Hepatocyte (in vitro differentiated cells): ENCODE results near the gene FZD2. TPM values are rescaled to one million over a fixed set of nuclear protein-coding genes. Genes with fewer than 3 reads are reported as not detected.

ENCODE experiments used
- DNase-seq: peaks from one replicate; pipeline ENCODE4 v3.0.0-alpha.2; 2016; ENCODE audit warnings: low spot score
- H2AFZ ChIP-seq: fragments of 200-600 bp; sonication (generic); 2 replicates; pipeline ENCODE4 v1.6.0; 2016; ENCODE audit warnings: antibody characterized with exemption, mild to moderate bottlenecking
- H3K27ac ChIP-seq: fragments of 200-600 bp; sonication (generic); 2 replicates; pipeline ENCODE4 v1.5.1; 2016; ENCODE audit warnings: mild to moderate bottlenecking
- H3K27me3 ChIP-seq: fragments of 200-600 bp; sonication (generic); 2 replicates; pipeline ENCODE4 v1.6.1; 2016
- H3K36me3 ChIP-seq: fragments of 200-600 bp; sonication (generic); replicated peaks from 2 replicates; pipeline ENCODE4 v1.5.1; 2016; ENCODE audit warnings: low read depth; ENCODE audit not compliant: insufficient read depth
- H3K4me1 ChIP-seq: fragments of 200-600 bp; sonication (generic); 2 replicates; pipeline ENCODE4 v1.5.1; 2016; ENCODE audit warnings: mild to moderate bottlenecking, moderate library complexity; ENCODE audit not compliant: insufficient read depth
- H3K4me2 ChIP-seq: fragments of 200-600 bp; sonication (generic); 2 replicates; pipeline ENCODE4 v1.6.0; 2016
- H3K4me3 ChIP-seq: fragments of 200-600 bp; sonication (generic); 2 replicates; pipeline ENCODE4 v1.5.1; 2016; ENCODE audit warnings: mild to moderate bottlenecking
- H3K79me2 ChIP-seq: fragments of 200-600 bp; sonication (generic); 2 replicates; pipeline ENCODE4 v1.6.0; 2017; ENCODE audit warnings: mild to moderate bottlenecking
- H3K9me2 ChIP-seq: fragments of 200-600 bp; sonication (generic); replicated peaks from 2 replicates; pipeline ENCODE4 v1.6.0; 2017; ENCODE audit warnings: mild to moderate bottlenecking; ENCODE audit not compliant: insufficient read depth
- H3K9me3 ChIP-seq: fragments of 200-600 bp; sonication (generic); 2 replicates; pipeline ENCODE4 v1.5.1; 2016; ENCODE audit warnings: low read depth, mild to moderate bottlenecking
- H4K20me1 ChIP-seq: fragments of 200-600 bp; sonication (generic); 2 replicates; pipeline ENCODE4 v1.6.0; 2016; ENCODE audit warnings: mild to moderate bottlenecking; ENCODE audit not compliant: insufficient read depth, poor library complexity, severe bottlenecking
- EZH2 ChIP-seq: fragments of 200-600 bp; sonication (generic); IDR thresholded peaks from 2 replicates; pipeline ENCODE4 v1.6.1; 2016; ENCODE audit warnings: antibody characterized with exemption, mild to moderate bottlenecking, borderline replicate concordance
- EZH2phosphoT487 ChIP-seq: fragments of 200-600 bp; sonication (generic); IDR thresholded peaks from one replicate; pipeline ENCODE4 v1.6.1; 2018; ENCODE audit warnings: antibody characterized with exemption, mild to moderate bottlenecking, low read depth, moderate library complexity; ENCODE audit not compliant: unreplicated experiment, severe bottlenecking
- WGBS: methylation state at CpG from one replicate; pipeline ENCODE4 v1.1.6; 2016; ENCODE audit warnings: low lambda C conversion rate; ENCODE audit errors: missing lambda C conversion rate; 5-methylcytosine and 5-hydroxymethylcytosine counted together
- polyA plus RNA-seq: library from polyadenylated mRNA; unstranded; fragments of >200 nt; fragmentation: Nextera tagmentation; extraction: Ambion mirVana; gene quantifications from 2 replicates; pipeline ENCODE4 v1.2.1, GENCODE V29; 2016
- total RNA-seq: library from RNA; depleted of rRNA; stranded (reverse); fragments of >200 nt; gene quantifications from 2 replicates; pipeline ENCODE4 v1.2.3, GENCODE V29; 2014
- TF ChIP-seq, protein P1 (sequence below): fragments of 200-600 bp; sonication (generic); IDR thresholded peaks from 2 replicates; pipeline ENCODE4 v1.5.1; 2016; ENCODE audit warnings: antibody characterized with exemption, mild to moderate bottlenecking; ENCODE audit not compliant: poor library complexity

The FZD2 gene
- total and polyA plus RNA-seq, 2 experiments from 2014 or later, result 19.9 to 35.5 TPM

DNA sequence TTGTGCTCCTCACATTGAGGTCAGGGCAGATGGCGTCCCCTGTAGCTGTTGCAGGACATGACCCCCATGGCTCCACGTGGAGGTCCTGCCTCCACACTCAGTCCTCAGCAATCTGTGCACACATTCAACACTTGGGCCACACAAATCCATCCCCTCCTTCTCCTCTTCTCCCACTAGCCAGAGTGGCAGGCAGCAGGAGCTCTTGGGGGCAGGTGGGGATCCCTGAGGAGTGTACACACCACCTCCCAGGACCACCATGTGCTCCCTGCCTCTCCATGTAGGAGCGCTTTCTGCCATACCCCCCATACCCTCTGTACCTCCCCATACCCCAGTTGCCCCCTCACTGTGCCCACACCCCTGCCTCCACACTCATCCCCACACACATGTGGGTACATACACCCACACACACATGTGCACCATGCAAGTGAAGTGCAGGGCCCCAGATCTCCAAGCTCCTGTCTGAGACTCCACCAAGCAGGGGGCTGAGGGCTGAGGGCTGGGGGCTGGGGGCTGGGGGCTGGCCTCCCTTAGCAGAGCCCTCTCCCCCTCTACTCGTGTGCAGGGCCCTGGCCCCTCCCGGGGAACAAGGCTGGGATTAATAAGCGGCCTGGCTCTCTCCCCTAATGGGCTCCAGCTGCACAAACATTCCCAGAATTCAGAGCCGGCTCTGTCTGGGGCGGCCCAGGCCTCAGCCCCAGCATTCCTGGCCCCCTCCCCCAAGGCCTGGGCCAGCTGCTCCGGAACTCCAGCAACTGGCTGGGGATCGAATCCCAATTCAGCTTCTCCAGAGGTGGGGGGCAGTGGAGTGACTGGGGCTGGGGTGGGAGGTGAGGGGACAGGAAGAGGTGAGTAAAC, 50.8 kb downstream of the FZD2 start:
- 47% methylated on average over 8 of the region's 10 CpGs for WGBS
- H3K4me3 ChIP-seq, result no peak overlapping the region
- no peaks in the 10 kb centered on the region for H3K9me2 ChIP-seq
- H3K4me2 ChIP-seq, result no peak overlapping the region
- peak overlapping the region; percentile 24 for H2AFZ ChIP-seq
- TF ChIP-seq EZH2, result no peak
- TF ChIP-seq EZH2phosphoT487, result no peak
- TF ChIP-seq, protein P1, sequence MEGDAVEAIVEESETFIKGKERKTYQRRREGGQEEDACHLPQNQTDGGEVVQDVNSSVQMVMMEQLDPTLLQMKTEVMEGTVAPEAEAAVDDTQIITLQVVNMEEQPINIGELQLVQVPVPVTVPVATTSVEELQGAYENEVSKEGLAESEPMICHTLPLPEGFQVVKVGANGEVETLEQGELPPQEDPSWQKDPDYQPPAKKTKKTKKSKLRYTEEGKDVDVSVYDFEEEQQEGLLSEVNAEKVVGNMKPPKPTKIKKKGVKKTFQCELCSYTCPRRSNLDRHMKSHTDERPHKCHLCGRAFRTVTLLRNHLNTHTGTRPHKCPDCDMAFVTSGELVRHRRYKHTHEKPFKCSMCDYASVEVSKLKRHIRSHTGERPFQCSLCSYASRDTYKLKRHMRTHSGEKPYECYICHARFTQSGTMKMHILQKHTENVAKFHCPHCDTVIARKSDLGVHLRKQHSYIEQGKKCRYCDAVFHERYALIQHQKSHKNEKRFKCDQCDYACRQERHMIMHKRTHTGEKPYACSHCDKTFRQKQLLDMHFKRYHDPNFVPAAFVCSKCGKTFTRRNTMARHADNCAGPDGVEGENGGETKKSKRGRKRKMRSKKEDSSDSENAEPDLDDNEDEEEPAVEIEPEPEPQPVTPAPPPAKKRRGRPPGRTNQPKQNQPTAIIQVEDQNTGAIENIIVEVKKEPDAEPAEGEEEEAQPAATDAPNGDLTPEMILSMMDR, result no peak
- H3K36me3 ChIP-seq, result no peaks in the 10 kb centered on the region
- peak; percentile 32 for DNase-seq
- H3K79me2 ChIP-seq, result no peaks in the 10 kb centered on the region
- peak overlapping the region; percentile 76 for H3K27ac ChIP-seq
- no peaks in the 10 kb centered on the region for H3K27me3 ChIP-seq
- H3K4me1 ChIP-seq, result peaks cover 17% of the 10 kb centered on the region
- no peaks in the 10 kb centered on the region for H3K9me3 ChIP-seq
- H4K20me1 ChIP-seq, result no peaks in the 10 kb centered on the region

DNA sequence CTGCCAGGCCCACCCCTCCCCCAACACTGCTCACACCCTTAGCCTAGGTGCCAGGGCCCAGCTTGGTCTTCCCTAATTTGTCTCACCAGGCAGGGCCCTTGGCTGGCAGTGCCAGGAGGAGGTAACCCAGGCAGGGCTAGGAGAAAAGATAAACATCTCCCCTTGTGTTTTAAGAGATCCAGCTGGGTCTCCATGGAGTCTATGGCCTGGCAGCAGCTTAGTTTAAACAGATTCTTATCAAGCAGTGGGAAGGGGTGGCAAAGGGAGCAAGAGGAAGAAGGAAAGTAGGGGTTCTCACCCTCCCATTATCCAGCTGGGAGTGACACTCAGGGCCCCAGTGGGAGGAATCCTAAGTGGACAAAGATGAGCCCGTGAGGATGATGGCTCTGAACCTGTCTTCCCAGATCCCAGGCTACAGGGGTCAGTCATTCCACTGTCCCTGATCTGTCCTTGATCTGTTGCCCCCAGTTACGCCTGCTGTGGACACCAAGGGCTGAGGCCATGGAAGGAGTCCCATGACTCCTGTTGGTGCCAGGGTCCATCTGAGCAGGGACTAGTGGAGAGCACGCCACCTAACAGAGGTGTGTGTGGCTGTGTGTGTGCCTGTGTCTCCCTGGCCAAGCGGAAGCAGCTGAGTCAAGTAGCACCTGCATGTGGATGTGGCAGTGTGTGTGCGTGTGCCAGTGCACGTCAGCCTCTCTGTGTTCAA, 51.6 kb downstream of the FZD2 start:
- no peaks in the 10 kb centered on the region for H3K9me2 ChIP-seq
- TF ChIP-seq, protein P1, result no peak
- no peak for TF ChIP-seq EZH2
- TF ChIP-seq EZH2phosphoT487, result no peak
- H3K4me3 ChIP-seq, result no peak overlapping the region
- no peaks in the 10 kb centered on the region for H3K36me3 ChIP-seq
- no peak overlapping the region for H3K4me2 ChIP-seq
- no peaks in the 10 kb centered on the region for H3K27me3 ChIP-seq
- no peaks in the 10 kb centered on the region for H3K9me3 ChIP-seq
- H3K27ac ChIP-seq, result peak overlapping the region; percentile 76
- 96% methylated on average over 5 of the region's 6 CpGs for WGBS
- no peaks in the 10 kb centered on the region for H4K20me1 ChIP-seq
- DNase-seq, result no peak
- H3K79me2 ChIP-seq, result no peaks in the 10 kb centered on the region
- H3K4me1 ChIP-seq, result peaks cover 17% of the 10 kb centered on the region
- peak overlapping the region; percentile 24 for H2AFZ ChIP-seq

- DNase-seq, result no peak
Measured at GRCh38 chr17:44610331-44610730, 53.0 kb downstream of the FZD2 start.

More at GRCh38 chr17:44610331-44610730, 53.0 kb downstream of the FZD2 start:
- no peak overlapping the region for H3K4me3 ChIP-seq
- H3K27ac ChIP-seq, result no peak overlapping the region
- H3K4me1 ChIP-seq, result peaks cover 17% of the 10 kb centered on the region
- TF ChIP-seq EZH2phosphoT487 (no peak), EZH2 (no peak)
- TF ChIP-seq, protein P1, result no peak
- H3K4me2 ChIP-seq, result no peak overlapping the region
- 49% methylated on average over 4 of the region's 4 CpGs for WGBS
- H4K20me1 ChIP-seq, result no peaks in the 10 kb centered on the region
- H3K9me3 ChIP-seq, result no peaks in the 10 kb centered on the region
- no peaks in the 10 kb centered on the region for H3K9me2 ChIP-seq
- no peaks in the 10 kb centered on the region for H3K36me3 ChIP-seq
- H3K27me3 ChIP-seq, result no peaks in the 10 kb centered on the region
- H3K79me2 ChIP-seq, result no peaks in the 10 kb centered on the region
- H2AFZ ChIP-seq, result no peak overlapping the region

Other genes with a start within 250 kb of the FZD2 start
- 2.0 and 2.1 TPM in 2 replicates for gene RUNDC3A, start 248.9 kb upstream of the FZD2 start, total RNA-seq
- 0.40 and 2.3 TPM in 2 replicates for gene RUNDC3A, start 248.9 kb upstream of the FZD2 start, polyA plus RNA-seq
- gene SLC25A39, start 232.7 kb upstream of the FZD2 start, total RNA-seq, result 92.7 and 108 TPM in 2 replicates
- gene SLC25A39, start 232.7 kb upstream of the FZD2 start, polyA plus RNA-seq, result 179 and 191 TPM in 2 replicates
- gene GRN, start 212.2 kb upstream of the FZD2 start, total RNA-seq, result 210 and 299 TPM in 2 replicates
- gene GRN, start 212.2 kb upstream of the FZD2 start, polyA plus RNA-seq, result 785 and 828 TPM in 2 replicates
- 12.8 and 13.9 TPM in 2 replicates for gene FAM171A2, start 193.6 kb upstream of the FZD2 start, total RNA-seq
- 19.4 and 22.8 TPM in 2 replicates for gene FAM171A2, start 193.6 kb upstream of the FZD2 start, polyA plus RNA-seq
- 0.77 TPM in 1 of 2 replicates, not detected in the other for gene ITGA2B, start 167.8 kb upstream of the FZD2 start, total RNA-seq
- 1.0 and 3.6 TPM in 2 replicates for gene ITGA2B, start 167.8 kb upstream of the FZD2 start, polyA plus RNA-seq
- 30.0 and 41.3 TPM in 2 replicates for gene GPATCH8, start 54.1 kb upstream of the FZD2 start, total RNA-seq
- gene GPATCH8, start 54.1 kb upstream of the FZD2 start, polyA plus RNA-seq, result 42.1 and 47.0 TPM in 2 replicates
- gene MEIOC, start 99.0 kb downstream of the FZD2 start, total RNA-seq, result 0.04 and 0.13 TPM in 2 replicates
- 0.18 and 0.28 TPM in 2 replicates for gene MEIOC, start 99.0 kb downstream of the FZD2 start, polyA plus RNA-seq
- gene CCDC43, start 132.3 kb downstream of the FZD2 start, total RNA-seq, result 23.7 and 29.2 TPM in 2 replicates
- 19.9 and 20.6 TPM in 2 replicates for gene CCDC43, start 132.3 kb downstream of the FZD2 start, polyA plus RNA-seq
- gene DBF4B, start 151.2 kb downstream of the FZD2 start, total RNA-seq, result 1.8 and 4.1 TPM in 2 replicates
- 3.4 and 4.1 TPM in 2 replicates for gene DBF4B, start 151.2 kb downstream of the FZD2 start, polyA plus RNA-seq
- gene ADAM11, start 201.5 kb downstream of the FZD2 start, total RNA-seq, result 0.28 and 0.90 TPM in 2 replicates
- gene ADAM11, start 201.5 kb downstream of the FZD2 start, polyA plus RNA-seq, result 0.50 and 1.4 TPM in 2 replicates